Activated CD4-positive, CD25-positive, alpha-beta regulatory T cell treated with anti-CD3 and anti-CD28 coated beads, Interleukin-2, amount 50 U/mL, for 24 hours (primary cell): Measurements from ENCODE around the gene NUDT17.

Experiments used
- ATAC-seq, 2 donors: fragments of 150-1000 bp; cut with Tn5 transposase; one replicate each; pipeline ENCODE4 v1.10.0; 2021; ENCODE audit warnings: mild to moderate bottlenecking in 1 of 2, moderate library complexity in 1 of 2

The NUDT17 gene

DNA sequence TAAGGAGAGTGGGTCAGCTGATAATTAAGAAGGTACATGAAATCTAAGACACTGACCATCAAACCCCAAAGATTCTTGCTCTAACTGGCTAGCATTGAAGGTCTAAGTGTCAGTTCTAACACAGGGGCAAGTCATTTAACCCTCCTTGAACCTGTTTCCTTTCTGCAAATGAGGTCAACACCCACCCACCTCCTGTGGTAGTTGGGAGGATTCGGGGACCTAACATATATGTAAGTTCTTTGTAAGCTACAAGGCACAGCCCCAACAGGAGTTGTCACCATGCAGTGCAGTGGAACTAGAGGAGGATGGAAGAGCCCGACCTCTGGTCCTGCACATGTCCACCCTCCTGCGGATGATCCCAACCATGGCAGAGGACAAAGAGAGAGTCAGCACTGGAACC lies 2.4 kb downstream of the NUDT17 start:
- ATAC-seq, result no peak

DNA sequence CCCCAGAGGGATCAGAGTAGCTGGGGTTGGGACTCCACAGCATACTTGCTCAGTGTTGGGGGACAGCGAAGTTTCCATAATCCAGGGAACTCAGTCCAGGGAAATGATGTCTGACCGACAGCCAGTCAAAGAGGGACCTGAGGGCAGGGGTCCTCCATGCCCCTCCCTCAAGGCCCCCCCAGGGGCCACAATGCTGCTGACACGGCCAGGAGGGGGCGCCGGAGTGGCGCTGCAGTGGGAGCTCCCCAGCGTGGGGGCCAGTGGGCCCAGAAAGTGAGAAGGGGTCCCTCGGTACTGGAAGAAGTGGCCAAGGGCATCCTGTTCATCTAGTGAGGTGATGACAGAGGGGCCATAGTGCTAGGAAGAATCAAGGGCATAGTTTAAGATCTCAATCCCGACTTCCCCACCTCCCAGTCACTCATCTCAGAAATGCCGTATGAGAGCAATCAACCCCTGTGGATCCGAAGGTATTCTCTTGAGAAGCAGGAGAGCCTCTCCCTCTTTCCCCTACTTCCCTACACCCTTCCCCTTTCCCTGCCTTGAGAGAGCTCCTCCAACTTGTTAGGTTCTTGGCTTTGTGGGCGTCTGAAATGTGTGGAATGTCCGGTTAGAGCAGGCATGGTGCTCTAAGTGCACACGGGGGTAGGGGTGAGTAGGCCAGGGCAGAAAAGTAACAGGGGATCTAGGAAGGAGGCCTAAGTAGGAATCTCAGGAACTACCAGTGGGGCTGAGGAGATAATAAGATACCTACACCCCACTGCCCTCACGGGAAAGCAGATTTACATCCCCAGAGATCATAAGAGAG lies 4.1 kb downstream of the NUDT17 start:
- ATAC-seq, result no peak

DNA sequence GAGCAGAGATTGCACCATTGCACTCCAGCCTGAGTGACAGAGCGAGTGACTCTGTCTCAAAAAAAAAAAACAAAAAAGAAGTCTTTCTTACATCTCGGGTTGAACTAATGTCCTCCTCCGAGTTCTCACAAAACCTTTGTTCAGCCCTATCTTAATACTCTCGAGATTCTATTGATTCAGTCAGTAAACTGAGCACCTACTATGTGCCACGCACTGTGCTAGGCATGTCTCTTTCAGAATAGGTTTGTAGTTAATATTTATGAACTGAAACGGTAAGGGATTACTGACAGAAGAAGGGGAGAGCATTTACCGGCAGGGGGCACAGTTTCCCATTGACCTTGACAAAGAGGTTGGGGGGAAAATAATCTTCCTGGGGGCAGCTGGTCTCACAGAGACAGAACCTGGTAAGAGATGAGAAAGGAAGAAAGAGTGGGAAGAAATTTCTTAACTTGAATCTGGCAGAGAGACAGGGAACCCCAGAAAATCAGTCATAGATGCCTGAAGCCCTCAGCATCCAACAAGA lies 10.1 kb downstream of the NUDT17 start:
- no peak for ATAC-seq

- ATAC-seq, result no peak
Measured at GRCh38 chr1:145857170-145857569, 11.7 kb downstream of the NUDT17 start.

DNA sequence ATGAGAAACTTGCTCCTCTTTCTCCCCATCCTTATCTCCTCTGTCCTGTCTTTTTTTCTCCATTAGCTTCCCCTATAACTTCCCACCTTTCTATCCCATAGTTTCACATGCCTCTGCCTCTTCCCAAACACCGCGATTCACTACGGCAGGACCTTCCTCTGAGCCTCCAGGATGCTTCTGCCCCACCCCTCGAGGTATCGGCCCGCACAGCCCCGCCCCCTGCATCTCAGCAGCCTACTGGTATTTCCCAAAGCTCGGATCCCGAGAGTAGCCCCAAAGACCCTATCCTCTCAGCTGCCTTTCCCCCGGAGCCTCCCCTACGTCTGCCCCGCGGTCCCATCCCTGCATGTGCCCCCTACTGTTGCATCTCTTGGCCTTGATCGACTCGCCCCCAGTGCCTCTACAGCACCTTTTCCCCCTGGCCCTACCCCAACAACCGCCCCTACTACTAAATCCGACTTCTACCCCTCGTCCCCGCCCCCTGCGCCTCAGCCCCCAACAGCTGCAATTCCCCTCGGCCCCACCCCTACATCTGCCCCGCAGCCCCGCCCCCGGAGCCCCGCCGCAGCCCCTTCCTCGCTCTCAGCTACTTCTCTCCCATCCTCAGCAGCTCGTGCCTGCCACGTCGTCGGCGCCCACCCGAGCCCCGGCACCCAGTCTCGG lies 12.9 kb downstream of the NUDT17 start:
- ATAC-seq, result peak; percentile 41 to 44

- ATAC-seq, result peak; percentile 92 to 95
Measured at GRCh38 chr1:145858901-145859490, 13.6 kb downstream of the NUDT17 start, which contains the start of gene PIAS3. Gene PIAS3 (minus strand): TSS chr1:145859081. CDS start chr1:145858990, 91 bp downstream.

DNA sequence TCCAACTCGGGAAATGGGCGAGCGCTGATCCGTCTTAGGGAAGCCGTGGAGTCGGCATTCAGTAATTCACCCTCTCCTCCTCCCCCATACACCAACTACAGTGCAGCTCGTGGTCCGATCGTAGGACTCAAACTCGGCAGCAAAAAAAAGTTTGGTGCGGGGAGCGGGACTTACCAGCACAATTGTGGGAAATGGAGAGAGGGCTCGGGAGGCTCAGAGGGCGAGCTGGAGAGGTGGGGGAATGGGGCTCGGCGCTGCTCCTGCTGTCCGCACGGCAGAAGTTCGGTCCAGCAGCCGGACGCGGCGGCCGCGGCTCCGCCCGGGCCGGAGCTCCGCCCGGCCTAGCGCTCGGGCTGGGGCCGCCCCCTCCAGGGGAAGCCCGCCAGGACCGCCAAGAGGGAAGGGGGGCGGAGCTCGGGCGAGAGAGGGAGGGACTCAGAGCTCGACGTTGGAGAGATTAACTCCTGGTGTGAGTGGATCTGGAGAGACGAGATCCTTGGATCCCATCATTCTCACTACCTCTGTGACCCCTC lies 14.1 kb downstream of the NUDT17 start:
- peak; percentile 72 to 74 for ATAC-seq

DNA sequence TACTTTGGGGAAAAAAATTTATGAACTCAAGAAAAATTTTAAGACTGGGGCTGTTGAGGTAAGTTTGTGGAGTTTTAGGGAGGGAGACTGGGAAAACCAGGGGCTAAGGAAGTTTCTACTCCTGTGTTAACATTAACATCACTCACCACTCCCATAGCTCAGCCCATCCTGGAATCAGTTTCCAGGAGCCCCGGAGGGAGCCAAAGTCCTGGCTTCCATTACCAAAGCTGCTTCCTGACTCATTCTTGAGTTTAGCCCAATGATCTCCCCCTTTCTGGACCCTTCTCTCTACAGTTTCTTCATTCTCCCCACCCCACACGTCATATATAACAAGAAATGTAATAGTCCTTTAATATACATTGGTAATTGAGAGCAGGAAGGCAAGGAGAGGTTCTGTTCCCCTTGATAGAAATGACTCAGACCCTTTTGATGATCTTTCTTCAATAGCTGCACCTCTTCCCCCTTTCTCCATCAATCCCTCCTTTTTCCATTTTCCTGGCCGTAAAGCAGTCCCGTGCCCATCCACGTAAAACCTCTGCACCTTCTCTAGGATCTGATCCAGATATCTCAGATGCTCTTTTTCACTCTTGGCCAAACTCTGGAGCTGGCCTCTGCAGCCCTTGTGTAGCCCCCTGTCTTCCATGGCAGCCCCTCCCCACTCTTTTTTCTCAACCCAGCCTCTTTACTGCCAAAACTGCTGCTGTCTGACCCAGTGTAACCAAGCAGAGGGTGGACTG lies 18.0 kb downstream of the NUDT17 start:
- ATAC-seq, result no peak

- ATAC-seq, result no peak
Measured at GRCh38 chr1:145868232-145868631, 22.8 kb downstream of the NUDT17 start.

DNA sequence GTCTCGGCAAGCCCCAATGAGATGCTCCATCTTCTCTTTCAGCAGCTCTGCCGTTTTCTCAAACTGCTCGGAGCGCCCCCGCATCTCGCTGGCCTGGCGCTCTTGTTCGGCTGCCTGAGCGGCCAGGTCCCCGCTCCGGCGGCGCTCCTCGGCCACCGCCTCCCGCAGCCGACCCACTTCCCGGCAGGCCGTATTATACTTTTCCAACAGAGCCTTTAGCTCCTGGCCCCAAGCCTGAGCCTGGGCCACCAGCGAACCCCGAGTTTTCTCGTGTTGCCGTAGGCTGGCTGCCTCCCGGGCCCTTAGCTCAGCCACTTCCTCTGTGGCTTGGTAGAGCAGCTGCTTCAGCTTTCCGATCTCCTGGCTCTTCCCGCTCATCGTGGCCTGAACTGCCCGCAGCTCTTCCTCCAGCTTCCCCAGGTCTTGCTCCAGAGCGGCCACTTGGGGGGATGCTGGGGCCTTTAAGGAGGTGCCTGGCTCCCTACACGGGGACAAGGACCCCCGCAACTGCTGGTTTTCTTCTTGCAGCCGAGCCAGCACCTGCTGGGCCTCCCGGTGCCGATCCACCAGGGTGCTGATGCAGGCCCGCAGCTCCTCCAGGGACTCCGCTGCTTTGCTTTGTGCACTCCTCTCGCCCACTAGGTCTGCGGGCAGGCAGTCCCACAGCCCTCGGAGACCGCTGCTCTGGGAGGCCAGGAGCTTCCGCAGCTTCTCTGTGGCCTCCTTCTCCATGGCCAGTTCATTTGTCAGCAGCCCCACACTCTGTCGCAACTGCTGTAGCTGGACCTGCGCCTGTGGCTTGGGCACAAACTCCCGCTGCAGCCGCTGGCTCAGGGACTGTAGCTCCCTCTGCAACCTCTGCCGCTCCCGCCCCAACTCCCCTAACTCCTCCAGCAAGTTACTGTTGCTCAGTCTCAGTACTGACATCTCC lies 26.8 kb downstream of the NUDT17 start:
- peak; percentile 60 to 73 for ATAC-seq

GRCh38 chr1:145874646-145875045 lies 29.2 kb downstream of the NUDT17 start:
- no peak for ATAC-seq

DNA sequence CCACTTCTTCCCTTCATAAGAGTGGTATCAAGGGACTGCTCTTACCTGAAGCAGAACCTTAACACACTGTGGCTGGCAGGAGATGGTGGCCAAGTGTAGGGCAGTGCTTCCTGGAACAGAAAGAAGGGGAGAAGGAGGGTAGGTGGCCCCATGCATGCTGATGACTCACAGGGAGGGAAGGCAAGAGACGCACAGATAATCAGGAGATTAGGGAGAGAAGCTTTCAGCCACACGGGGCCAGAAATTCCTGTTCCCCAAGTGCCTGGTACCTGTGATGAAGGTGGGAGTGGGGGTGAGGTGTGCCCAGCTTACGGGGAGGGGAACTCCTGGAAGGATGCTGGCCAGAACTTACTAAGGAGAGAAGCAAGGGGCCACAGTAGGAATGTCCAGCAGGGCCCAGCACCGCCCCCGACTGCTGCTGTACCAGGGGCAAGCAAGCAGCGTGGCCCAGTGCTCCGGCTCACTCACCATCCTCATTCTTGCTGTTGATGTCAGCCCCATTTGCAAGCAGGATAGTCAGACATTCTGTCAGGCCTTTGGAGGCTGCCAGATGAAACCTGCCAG lies 32.6 kb downstream of the NUDT17 start:
- no peak for ATAC-seq

DNA sequence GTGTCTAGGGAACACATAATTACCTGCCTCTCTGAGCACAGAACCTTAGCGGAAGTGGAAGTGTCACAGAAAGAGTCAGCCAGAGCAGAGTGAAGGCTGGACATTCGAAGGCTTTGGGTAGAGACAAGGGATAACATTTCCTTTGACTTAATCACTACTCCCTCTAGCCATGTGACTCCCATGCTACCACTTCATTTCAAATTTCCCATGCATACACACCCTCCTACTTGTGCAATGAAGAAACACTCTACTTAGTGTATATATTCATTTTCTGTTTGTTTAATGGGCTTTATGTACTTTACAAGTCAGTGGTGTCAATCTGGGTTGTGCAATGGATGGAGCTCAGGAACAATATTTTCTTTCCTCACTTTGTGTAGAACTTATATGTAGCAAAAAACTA lies 33.3 kb downstream of the NUDT17 start:
- no peak for ATAC-seq

- no peak for ATAC-seq
Measured at GRCh38 chr1:145879775-145880174, 34.3 kb downstream of the NUDT17 start.

DNA sequence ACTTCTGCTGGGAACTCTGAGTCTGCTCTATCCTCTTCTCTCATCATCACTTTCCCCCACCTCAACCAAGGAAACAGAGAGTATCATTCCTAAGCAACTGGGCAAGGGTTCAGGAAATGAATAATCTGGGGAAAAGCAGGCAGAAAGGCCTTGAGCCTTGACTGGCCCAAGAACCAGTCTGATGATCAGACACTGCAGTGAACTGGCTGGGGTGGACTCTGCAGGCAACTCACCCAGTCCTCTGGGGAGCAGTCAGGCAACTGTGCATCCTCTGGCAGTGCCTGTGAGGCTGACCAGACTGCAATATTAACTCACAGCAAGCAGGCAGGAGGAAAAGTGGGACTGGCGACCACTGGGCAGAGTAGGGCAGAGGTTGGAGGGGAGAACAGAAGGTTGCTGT lies 39.2 kb downstream of the NUDT17 start:
- no peak for ATAC-seq

- peak; percentile 100 for ATAC-seq
Measured at GRCh38 chr1:145885738-145886287, 40.4 kb downstream of the NUDT17 start, which contains the start of gene ANKRD35. Gene ANKRD35 (minus strand): TSS chr1:145885866. CDS start chr1:145885758, 108 bp downstream.

GRCh38 chr1:145886390-145886789 lies 41.0 kb downstream of the NUDT17 start:
- ATAC-seq, result no peak

GRCh38 chr1:145886816-145887215 lies 41.4 kb downstream of the NUDT17 start:
- ATAC-seq, result no peak

- ATAC-seq, result no peak
Measured at GRCh38 chr1:145887631-145888030, 42.2 kb downstream of the NUDT17 start.

- no peak for ATAC-seq
Measured at GRCh38 chr1:145889722-145890121, 44.3 kb downstream of the NUDT17 start.

DNA sequence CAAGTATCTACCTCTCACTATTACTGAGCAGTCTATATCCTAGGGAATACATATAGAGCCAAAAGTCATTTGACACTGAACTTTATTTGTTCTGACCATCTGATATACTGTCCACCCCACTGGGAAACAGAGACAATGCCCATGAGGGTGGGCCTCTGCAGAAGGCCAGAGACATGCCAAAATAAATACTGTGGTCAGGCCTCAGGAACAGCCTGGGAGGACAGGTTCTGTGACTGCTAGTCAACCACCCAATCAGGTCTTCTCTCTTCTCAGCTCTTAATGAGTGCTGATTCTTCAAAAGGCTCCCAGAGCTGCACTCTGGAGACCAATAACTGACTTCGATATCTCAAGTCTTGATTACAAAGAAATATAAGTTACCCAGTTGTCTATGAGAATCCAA lies 45.7 kb downstream of the NUDT17 start:
- no peak for ATAC-seq
